A673 (cell line): ENCODE results near the gene A3GALT2.

Source experiments
- EZH2 ChIP-seq: fragments of 200-600 bp; sonication (generic); IDR thresholded peaks from 2 replicates; pipeline ENCODE4 v1.6.1; 2017; ENCODE audit warnings: borderline replicate concordance, low read depth, mild to moderate bottlenecking, mixed read lengths, antibody characterized with exemption, low read length; ENCODE audit not compliant: poor library complexity, severe bottlenecking
- TF ChIP-seq, protein P1 (sequence below): fragments of 300-800, 200-600 bp; sonication (generic); conservative IDR thresholded peaks from 2 replicates; pipeline ENCODE4 v1.5.1; 2017; ENCODE audit warnings: low read depth, mild to moderate bottlenecking, antibody characterized with exemption, low read length, moderate library complexity, mixed read lengths

DNA sequence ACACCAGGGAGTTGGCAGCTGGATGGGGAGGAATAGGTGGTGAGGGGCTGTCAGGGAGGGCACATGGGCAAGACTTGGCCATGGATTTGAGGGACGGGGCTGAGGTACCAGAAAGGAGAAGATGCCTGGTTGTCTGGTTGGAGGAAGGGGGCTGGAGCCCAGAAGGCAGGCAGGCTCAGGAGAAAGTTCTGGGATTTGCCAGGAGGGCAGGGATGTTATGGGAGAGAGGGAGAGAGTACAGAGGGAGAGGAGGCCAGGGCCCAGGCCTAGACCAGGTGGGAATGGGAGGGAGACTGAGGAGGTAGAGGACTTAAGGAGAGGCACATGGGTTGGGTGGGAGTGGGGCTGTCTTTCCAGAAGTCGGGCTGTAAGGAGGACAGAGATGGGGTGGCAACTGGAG, 4.3 kb downstream of the A3GALT2 start:
- TF ChIP-seq, protein P1, sequence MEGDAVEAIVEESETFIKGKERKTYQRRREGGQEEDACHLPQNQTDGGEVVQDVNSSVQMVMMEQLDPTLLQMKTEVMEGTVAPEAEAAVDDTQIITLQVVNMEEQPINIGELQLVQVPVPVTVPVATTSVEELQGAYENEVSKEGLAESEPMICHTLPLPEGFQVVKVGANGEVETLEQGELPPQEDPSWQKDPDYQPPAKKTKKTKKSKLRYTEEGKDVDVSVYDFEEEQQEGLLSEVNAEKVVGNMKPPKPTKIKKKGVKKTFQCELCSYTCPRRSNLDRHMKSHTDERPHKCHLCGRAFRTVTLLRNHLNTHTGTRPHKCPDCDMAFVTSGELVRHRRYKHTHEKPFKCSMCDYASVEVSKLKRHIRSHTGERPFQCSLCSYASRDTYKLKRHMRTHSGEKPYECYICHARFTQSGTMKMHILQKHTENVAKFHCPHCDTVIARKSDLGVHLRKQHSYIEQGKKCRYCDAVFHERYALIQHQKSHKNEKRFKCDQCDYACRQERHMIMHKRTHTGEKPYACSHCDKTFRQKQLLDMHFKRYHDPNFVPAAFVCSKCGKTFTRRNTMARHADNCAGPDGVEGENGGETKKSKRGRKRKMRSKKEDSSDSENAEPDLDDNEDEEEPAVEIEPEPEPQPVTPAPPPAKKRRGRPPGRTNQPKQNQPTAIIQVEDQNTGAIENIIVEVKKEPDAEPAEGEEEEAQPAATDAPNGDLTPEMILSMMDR = no peak
- TF ChIP-seq EZH2 = no peak
